AG08396 (cell line): ENCODE results near the gene PDE4D.
A peak's percentile ranks its signal among the peaks of the same experiment; 100 is the strongest.
"Not testable (repeated sequence)": the region's sequence is repeated elsewhere in the genome, so short reads cannot be mapped to it uniquely, and the experiment has no call there.

ENCODE experiments used
- DNase-seq: peaks from one replicate; pipeline ENCODE4 v3.0.0; 2012; ENCODE audit warnings: low spot score, mixed read lengths

The PDE4D gene

DNA sequence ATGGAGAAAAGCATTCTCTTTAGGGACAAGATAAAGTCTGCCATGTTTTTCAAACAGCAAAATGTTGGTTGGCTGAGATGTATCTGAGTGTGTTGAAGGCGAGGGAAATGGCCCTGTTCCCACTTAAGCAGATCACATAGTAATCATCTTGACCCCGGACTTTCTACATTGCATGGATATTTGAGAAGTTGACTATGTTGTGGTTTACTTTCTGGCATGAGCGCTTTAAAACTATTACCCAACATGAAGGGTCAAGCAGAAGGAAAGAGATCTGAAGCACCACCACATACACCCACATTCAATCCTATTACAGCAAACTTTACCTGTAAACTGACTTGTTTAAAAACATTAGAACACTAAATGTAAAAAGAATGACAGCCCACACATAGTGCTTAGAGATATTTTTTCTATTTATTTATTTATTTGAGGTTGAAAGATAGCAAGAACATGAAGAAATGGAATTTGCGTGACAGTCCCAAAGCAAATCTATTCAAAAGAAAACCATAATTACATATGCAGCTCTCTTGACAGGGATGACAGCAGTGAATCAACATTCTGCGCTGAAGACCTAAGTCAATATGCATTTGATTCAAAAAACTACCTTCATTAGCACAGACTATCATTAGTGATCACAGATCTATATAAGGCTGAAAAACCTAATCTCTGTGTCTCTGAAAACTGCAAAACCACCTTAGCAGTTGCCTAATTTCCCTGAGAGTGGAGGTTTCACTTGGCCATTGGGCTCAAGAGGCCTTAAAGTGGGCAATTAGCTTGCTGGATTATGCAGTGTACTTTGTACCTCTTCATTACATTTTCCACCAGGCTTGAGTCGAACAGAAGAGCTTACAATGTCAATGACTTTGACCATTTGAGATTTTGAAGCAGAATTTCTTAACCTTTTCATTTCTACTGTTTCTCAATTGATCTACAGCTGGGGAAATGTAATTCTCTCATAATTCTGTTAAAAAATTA, 195.0 kb downstream of the PDE4D start:
- DNase-seq: no peak

DNA sequence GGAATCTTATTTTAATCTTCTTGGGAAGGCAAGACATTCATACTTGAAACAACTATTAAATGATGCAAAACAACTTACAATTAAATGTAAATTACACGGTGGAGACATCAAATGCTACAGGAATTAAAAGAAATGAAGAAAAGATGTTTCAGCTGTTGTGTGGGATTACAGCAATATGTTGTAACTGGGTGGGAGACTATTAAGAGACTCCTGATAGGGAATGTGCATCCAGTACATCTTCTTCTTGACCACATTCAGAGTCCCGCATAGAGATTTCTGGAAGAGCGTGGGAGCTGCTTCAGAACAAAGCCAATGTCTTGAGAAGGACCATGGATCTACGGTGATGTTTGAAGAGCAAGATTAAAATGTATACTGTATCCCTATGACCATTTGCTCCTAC, 199.1 kb downstream of the PDE4D start:
- DNase-seq: no peak

DNA sequence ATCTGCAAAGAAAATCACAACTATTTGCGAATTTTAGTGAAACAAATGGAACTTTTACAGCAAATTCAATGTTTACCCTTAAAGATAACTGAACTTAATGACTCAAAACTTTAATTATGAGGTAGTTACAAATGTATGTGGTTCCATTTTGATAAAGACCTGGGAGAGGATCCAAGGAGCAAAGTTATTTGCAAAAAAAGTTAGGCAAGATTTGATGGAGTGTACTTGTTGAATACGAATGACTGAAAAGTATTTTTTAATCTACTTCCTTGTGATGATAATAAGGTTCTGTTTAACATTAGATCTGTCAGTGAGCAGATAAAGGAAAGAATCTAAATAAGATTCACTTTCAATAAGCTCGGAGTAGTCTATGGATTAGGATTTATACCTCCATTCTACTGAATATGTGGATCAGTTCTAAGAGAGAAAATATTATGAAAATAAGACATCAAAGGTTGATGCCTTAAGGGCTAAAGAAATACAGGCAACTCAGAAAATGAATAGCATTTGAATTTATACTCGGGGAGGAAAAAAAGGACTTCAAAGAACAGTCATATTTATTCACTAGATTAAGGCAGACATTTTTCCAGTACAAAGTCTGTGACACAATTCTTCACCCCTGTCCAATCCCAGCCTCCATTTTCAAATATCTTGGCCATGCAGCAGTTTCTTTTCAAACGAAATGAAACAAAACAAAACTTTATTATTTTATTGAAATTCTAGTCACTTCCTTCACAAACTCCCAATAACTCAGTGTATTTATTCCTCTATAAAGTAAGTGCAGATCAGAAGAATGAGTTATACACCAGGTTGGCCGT, 199.8 kb downstream of the PDE4D start:
- no peak for DNase-seq

DNA sequence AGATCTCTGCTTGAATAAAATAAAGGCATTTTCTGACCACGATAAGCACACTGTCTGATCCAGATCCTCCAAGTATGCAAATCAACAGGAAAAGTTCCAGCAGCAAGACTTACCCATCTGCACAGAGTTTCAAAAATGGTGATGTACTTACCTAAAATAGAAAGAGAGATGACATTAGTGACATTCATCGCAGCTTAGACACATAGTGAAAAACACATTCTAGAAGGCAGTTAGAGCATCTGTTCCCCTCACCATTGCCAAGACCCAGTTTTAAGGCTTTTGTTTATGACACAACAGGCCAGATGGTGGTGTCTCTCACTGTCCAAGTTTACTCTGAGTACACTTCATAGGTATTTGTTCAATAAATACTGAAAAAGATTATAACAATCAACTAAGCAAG, 207.7 kb downstream of the PDE4D start:
- DNase-seq: no peak

DNA sequence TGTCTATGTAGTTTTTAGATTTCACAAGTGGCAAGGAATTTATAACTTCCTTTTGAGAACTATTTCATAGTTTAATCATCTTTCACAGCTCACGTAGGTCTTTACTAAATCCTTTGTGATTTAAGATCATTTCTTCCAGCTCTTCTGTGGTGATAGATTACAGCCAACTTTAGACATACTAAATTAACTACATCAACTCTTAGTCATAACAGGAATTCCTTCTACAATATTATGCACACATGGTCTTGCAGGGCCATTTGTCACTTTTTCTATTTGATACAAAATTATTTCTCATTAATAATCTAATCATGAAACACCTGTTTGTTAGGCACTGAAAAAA, 208.4 kb downstream of the PDE4D start:
- no peak for DNase-seq

DNA sequence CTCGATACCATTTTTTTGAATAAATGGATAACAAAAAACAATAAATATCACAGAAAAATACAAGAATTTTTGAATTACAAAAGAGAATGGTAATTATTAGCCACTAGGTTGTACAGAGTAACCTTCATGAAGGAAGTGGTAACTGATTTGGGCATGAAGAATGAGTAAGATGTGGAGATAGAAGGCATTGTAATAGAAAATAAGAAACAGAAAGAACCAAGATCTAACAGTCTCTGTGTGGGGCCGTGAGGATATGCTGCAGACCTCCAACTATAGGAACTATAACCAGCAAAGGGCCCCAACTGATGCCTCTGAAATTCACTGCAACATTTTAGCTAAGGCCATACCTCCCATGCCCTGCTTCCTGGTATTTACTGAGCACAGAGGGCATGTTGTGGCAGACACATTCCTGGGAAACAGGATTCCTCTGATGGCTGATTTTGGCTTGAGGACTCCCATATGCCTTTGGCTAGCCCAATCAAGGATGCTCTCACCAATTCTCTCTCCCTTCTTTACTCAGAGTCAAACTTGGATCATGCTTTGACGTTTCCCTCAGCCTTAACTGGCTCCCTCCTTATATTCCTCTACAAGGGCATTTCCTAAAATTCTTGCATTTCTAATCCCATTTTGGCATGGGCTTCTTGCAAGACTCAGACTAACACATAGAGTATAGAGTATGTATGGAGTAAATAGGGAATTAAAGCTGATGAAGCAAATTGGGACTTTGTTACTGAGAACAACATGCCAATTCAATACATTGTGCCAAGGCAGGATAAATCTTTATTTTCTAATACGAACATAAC, 208.9 kb downstream of the PDE4D start:
- DNase-seq: no peak

DNA sequence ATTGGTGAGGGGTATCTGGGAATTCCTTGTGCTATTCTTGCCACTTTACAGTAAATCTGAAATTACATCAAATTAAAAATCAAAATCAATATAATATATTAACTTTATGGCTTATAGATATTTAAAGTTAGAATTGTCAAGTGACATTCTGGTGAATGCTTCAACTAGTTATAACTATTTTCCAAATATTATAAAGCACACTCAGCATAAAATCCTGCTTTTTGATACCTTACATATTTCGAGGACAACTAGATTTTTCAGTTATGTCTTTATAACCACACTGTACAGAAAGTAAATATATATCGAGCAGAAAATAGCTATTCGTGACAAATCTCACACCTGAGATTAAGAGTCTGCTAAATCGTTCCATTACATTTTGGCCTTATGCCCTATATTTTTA, 210.2 kb downstream of the PDE4D start:
- DNase-seq: no peak

DNA sequence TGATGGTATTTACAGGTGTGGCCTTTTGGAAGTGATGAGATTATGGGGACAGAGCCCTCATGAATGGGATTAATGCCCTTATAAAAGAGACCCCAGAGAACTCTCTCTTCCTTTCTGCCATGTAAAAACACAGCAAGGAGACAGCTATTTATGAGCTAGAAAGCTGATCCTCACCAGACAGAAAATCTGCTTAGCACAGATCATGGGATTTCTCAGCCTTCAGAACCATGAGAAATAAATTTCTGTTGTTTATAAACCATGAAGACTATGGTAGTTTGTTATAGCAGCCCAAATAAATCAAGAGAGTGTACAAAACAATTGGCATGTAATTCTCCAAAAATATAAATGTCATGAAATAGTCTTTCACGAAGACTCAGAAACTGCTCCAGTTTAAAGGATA, 211.0 kb downstream of the PDE4D start:
- no peak for DNase-seq

DNA sequence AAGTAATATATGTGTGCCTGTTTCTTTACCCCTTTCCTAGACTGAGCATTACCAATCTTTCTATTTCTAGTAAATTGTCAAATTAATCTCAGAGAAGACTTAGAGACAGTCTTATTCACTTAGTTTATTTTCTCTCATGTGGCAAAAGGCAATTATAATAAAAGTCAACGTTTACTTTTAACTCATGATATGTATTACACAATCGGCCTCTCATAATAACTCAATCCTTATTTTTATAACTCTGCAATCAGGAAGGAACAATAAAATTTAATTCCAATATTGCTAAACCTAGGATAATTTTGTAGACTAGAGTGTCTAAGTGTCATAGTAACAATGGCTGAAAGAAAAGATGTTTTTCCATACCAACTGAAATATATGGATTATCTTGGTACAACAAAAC, 214.6 kb downstream of the PDE4D start:
- no peak for DNase-seq

DNA sequence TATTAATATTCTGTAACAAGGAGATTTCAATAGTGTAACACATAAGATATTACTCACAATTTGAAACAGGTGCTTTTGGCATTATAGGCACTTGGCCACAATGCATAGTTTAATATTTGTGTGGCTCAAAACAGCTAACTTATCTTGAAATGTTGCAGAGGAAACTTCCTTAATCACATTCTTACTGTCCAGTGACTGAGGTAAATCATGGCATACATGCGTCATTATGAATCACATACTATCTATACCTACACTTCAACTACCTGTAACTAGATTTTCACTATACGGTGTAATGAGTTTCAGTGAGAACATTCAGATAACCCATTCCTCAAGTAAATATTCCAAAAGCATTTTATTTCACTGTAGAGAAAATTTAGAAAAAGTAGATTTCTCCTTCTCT, 218.8 kb downstream of the PDE4D start:
- no peak for DNase-seq

DNA sequence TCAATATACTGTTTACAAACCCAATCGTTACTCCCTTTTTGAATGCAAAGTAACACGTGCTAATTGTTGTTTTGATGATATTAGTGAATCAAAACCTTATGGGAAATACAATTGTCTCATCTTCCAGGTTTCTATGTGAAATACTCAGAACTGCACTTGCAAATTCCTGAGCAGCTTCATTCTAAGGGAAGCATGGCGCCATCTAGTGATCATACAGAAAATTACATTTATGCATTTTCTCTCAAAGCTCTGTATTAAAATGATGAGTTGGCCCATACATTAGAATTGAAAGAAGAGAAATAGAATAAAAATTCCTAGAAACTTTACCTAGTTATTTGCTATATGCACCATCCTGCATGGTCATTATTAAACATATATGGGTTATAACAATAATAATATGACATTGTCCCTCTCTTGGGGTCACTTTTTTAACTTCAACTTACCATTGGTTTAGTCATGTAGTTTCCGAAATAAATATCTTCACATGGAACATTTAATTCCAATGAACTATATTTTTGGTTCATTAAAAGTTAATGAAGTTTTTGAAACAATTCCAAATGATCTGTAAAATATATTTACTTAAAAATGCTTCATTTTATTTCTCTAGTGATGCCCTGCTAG, 220.0 kb downstream of the PDE4D start:
- peak; percentile 20 for DNase-seq

DNA sequence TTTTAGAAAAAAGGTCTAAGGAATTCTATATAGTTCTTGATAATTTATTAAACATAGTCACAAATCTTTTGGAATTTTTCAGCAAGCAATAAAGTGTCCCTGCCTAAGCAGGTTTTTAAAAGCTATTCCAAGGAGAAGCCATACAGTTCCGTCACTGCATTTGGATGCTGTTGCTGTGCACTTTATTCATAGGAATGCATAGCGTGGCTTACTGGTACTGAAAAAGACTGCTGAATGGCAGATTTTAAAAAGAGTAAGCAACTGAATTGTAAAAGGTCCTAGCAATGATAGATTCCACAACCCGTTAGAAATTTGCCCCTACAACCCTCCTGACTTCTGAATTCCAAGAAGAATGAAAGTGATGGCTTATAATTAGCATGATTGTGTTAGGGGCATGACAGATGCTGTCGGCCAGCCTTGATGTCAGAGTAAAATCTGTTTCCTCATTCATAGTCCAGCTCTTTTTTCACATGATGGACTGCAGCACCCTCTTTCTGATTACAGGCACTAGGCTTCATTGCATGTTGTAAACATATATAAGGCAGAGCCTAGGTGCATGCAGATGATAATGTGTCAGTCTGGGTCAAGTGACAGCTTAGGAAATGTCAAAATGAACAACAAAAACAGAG, 227.0 kb downstream of the PDE4D start:
- no peak for DNase-seq

DNA sequence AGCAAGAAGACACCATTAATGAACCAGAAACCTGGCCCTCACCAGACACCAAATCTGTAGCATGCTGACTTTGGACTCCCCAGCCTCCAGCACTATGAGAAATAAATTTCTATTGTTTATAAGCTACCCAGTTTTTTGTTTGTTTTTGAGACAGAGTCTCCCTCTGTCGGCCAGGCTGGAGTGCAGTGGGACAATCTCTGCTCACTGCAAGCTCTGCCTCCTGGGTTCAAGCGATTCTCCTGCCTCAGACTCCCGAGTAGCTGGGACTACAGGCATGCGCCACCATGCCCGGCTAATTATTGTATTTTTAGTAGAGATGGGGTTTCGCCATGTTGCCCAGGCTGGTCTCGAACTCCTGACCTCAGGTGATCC, 227.7 kb downstream of the PDE4D start:
- DNase-seq: not testable (repeated sequence)

DNA sequence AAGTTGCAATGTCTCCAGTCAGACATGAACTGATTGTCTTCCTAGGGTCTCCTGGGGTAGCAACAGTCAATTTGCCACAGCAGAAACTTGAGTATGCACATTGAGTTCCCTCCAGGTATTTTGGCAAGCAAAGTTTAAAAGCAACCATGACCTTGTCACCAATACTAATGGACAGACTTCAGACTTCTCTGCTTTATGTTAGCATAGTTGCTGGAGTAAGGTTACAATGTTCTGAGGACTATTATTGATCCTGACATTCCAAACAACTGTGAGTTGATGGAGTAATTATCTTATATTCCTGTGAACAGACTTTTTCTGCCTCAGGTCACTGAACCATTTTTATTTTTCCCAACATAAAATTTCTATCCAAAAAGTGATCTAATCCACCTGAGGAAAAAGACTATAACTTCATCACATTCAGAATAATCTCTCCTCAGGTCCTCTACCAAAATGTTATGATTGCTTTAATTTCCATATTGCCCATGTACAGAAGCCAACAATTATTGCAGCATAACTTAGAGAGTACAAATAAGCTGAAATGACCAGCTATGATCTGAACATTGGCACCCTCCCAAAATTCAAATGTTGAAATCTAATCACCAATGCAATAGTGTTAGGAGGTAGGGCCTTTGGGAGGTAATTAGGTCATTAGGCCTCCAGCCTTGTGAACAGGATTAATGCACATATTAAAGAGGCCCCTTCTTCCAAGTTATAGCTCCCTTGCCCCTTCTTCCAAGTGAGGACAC, 228.3 kb downstream of the PDE4D start:
- no peak for DNase-seq

DNA sequence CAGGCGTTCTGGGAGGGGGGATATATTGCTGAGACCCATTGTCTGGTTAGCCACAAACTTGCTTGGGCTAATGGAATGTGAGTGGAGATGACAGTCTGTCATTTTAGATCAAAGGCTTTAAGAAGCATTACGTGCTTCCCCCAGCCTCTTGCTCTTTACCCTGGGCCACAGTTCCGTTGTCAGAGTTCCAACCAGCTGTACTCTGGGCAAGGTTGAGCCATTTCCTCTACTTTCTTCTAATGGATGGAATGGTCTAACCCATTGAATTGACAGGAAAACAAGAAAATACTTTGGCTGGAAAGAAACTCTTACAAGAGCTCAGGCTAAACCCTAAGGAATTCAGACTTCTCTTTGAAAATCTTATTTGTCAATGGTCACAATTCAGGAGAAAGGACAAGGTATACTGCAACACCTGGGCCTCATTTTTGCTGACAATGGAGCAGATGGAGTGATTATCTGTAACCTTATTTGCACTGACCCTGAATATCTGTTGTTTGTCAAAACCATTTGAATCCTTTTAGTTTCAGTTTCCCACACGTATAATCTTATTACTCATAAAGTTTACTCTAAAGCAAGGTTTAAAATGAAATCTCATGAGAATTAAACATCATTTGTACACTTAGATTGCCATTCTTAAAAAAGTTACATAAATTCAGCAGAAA, 231.4 kb downstream of the PDE4D start:
- no peak for DNase-seq

DNA sequence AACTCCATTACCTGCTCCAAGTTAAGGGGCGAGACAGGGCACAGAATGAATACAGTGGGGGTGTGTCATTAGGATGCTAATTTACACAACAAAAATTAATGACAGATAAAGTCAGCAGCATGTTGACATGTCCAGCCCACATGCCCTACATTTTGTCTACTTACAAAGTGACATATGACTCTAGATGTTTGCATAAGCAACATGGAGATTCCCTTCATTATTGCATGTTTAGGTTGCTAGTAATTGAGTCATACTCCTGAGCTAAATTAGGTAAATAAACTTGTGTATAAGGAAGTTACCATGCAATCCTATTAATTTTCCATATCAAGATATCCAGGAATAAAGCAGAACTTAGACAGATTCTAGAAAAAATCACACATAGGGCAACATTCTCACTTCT, 232.2 kb downstream of the PDE4D start:
- no peak for DNase-seq

DNA sequence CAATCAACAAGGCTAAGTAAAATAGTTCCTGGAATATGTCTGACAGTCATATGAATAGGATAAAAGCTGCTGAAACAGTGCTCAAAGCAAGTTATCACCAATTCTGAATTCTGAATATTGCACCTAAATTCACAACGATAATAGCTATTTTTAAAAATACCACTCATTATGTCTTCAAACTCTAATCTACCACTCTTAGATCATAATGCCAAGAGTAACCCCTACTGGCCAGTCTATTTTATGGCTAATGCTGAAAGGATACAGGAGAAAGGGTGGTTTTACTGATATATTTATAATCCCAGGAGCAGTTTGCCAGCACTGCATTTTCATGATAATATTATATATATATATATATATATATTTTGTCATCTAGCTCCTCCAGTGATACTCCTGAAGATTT, 232.8 kb downstream of the PDE4D start:
- DNase-seq: peak; percentile 10

DNA sequence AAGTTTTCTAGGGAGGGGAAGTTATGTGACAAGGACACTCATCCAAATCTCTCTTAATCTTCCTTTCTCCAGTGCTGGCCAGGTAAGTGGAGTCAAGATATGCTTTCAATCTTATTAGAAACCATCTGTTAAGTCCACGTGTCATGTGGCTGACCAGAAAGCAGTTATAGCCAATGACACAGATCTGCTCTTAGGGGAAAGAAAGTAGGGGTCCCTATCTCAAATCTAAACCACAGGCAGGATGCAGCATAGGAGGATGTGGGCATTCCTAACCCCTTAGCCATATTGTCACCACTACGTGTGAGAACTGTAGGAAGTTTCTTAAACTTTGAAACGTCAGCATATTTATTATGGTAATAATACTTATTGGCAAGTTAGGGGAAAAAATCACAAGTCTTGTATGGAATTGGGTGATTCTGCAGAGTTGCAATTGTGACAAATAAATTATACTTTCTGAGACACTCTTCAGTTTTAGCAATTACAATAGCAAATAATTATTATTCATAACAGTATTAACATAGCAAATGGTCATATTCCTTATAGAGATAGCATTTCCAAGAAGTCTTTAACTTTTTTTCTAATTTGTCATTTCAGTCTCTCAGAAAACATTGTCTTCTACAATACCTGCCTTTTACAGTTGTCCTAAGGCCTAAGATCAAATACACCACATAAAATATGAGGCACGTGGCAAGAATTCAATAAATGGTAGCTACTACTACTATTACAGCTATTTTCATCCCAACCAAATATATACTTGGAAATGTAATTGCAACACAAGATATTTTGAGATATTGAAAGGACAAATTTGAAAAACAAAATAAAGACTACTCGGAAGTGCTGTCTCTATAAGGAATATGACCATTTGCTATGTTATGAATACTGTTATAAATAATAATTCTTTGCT, 236.9 kb downstream of the PDE4D start:
- no peak for DNase-seq

DNA sequence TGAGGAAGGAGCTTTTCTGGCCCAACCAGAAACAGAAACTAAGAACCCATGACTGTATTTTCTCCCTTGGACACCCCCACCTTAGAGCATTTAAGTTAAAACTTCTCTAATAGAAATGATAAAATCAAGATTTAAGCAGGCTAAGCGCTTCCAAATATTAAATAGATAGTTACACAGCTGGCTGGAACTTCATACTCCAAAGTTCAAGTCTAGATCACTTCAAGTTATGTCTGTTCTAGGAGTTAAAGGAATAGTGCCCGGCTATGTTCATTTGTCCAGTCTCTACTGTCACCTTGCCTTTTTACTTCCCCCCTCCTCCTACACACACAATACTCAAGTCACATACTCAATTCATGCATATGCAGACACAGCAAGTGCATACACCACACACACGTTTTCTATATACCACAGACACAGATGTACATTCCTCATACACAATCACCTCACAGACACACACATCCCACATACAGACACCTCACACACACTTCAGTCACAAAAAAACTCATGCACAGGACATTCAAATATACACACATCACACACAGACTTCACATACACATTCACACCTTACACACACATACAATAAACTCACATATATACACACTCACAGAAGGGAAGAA, 237.7 kb downstream of the PDE4D start:
- no peak for DNase-seq
